MM.1S (cell line): ENCODE measurements around the gene HOXA2.

ENCODE experiments used
- DNase-seq: peaks from one replicate; pipeline ENCODE4 v3.0.0-alpha.2; 2015
- H2AFZ ChIP-seq: fragments of 300-600 bp; sonication (generic); 2 replicates; pipeline ENCODE4 v1.6.0; 2016; ENCODE audit warnings: antibody characterized with exemption, low read length
- H3F3A ChIP-seq: fragments of 300-600 bp; sonication (generic); 2 replicates; pipeline ENCODE4 v1.6.1; 2016; ENCODE audit warnings: mild to moderate bottlenecking, antibody characterized with exemption, low read length, moderate library complexity, mixed read lengths; ENCODE audit not compliant: insufficient read depth
- H3K27ac ChIP-seq: fragments of 300-600 bp; sonication (generic); 2 replicates; pipeline ENCODE4 v1.5.1; 2016; ENCODE audit warnings: mild to moderate bottlenecking, low read length
- H3K27me3 ChIP-seq: fragments of 300-600 bp; sonication (generic); replicated peaks from 2 replicates; pipeline ENCODE4 v1.6.0; 2016; ENCODE audit warnings: low read length; ENCODE audit not compliant: insufficient read depth
- H3K36me3 ChIP-seq: fragments of 300-600 bp; sonication (generic); replicated peaks from 2 replicates; pipeline ENCODE4 v1.6.1; 2016; ENCODE audit warnings: mild to moderate bottlenecking, low read length, mixed read lengths; ENCODE audit not compliant: insufficient read depth
- H3K4me1 ChIP-seq: fragments of 300-600 bp; sonication (generic); 2 replicates; pipeline ENCODE4 v1.6.1; 2016; ENCODE audit warnings: low read length, mixed read lengths
- H3K4me2 ChIP-seq: fragments of 300-600 bp; sonication (generic); 2 replicates; pipeline ENCODE4 v1.6.0; 2016; ENCODE audit warnings: low read depth, low read length
- H3K4me3 ChIP-seq: fragments of 300-600 bp; sonication (generic); 2 replicates; pipeline ENCODE4 v1.5.1; 2016; ENCODE audit warnings: low read length, mixed read lengths
- H3K79me2 ChIP-seq: fragments of 300-600 bp; sonication (generic); 2 replicates; pipeline ENCODE4 v1.6.1; 2016; ENCODE audit warnings: mixed run types, low read length, mixed read lengths
- H3K9ac ChIP-seq: fragments of 300-600 bp; sonication (generic); 2 replicates; pipeline ENCODE4 v1.6.1; 2016; ENCODE audit warnings: low read length, mixed read lengths
- H3K9me2 ChIP-seq: fragments of 300-600 bp; sonication (generic); replicated peaks from 2 replicates; pipeline ENCODE4 v1.6.1; 2016; ENCODE audit warnings: mild to moderate bottlenecking, low read length, mixed read lengths; ENCODE audit not compliant: insufficient read depth
- H3K9me3 ChIP-seq: fragments of 300-600 bp; sonication (generic); replicated peaks from 2 replicates; pipeline ENCODE4 v1.6.1; 2016; ENCODE audit warnings: mild to moderate bottlenecking, low read length, mixed read lengths; ENCODE audit not compliant: insufficient read depth
- H4K20me1 ChIP-seq: fragments of 300-600 bp; sonication (generic); 2 replicates; pipeline ENCODE4 v1.6.1; 2016; ENCODE audit warnings: mild to moderate bottlenecking, low read length, moderate library complexity, mixed read lengths; ENCODE audit not compliant: insufficient read depth
- EZH2 ChIP-seq: fragments of 300-600 bp; sonication (generic); optimal IDR thresholded peaks from 2 replicates; pipeline ENCODE3; 2017; ENCODE audit warnings: low read depth, mild to moderate bottlenecking, antibody characterized with exemption, low read length, mixed read lengths
- EZH2phosphoT487 ChIP-seq: fragments of 300-600 bp; sonication (generic); IDR thresholded peaks from 2 replicates; pipeline ENCODE4 v1.6.1; 2018; ENCODE audit warnings: antibody characterized with exemption, low read length
- TF ChIP-seq, protein P1 (sequence below): fragments of 300-600 bp; sonication (generic); IDR thresholded peaks from 2 replicates; pipeline ENCODE4 v1.5.1; 2016; ENCODE audit warnings: antibody characterized with exemption, low read length, mixed read lengths

The HOXA2 gene

GRCh38 chr7:27071622-27072390, 30.7 kb downstream of the HOXA2 start:
- Histone ChIP-seq H2AFZ (no peak overlapping the region), H4K20me1 (no peaks in the 10 kb centered on the region), H3K9me3 (no peaks in the 10 kb centered on the region), H3K9me2 (no peaks in the 10 kb centered on the region), H3K4me1 (no peaks in the 10 kb centered on the region), H3K27ac (no peak overlapping the region), H3K9ac (no peak overlapping the region), H3F3A (no peaks in the 10 kb centered on the region), H3K36me3 (no peaks in the 10 kb centered on the region), H3K27me3 (no peaks in the 10 kb centered on the region), H3K79me2 (no peaks in the 10 kb centered on the region), H3K4me3 (no peak overlapping the region), H3K4me2 (no peak overlapping the region)
- no peak for DNase-seq
- no peak for TF ChIP-seq EZH2
- TF ChIP-seq, protein P1, sequence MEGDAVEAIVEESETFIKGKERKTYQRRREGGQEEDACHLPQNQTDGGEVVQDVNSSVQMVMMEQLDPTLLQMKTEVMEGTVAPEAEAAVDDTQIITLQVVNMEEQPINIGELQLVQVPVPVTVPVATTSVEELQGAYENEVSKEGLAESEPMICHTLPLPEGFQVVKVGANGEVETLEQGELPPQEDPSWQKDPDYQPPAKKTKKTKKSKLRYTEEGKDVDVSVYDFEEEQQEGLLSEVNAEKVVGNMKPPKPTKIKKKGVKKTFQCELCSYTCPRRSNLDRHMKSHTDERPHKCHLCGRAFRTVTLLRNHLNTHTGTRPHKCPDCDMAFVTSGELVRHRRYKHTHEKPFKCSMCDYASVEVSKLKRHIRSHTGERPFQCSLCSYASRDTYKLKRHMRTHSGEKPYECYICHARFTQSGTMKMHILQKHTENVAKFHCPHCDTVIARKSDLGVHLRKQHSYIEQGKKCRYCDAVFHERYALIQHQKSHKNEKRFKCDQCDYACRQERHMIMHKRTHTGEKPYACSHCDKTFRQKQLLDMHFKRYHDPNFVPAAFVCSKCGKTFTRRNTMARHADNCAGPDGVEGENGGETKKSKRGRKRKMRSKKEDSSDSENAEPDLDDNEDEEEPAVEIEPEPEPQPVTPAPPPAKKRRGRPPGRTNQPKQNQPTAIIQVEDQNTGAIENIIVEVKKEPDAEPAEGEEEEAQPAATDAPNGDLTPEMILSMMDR, result no peak
- no peak for TF ChIP-seq EZH2phosphoT487

GRCh38 chr7:27068259-27068658, 34.2 kb downstream of the HOXA2 start:
- Histone ChIP-seq H3K4me1 (no peaks in the 10 kb centered on the region), H3F3A (no peaks in the 10 kb centered on the region), H3K9me2 (no peaks in the 10 kb centered on the region), H3K27me3 (no peaks in the 10 kb centered on the region), H3K9me3 (no peaks in the 10 kb centered on the region), H3K4me3 (no peak overlapping the region), H3K4me2 (no peak overlapping the region), H3K36me3 (no peaks in the 10 kb centered on the region), H2AFZ (no peak overlapping the region), H3K27ac (no peak overlapping the region), H3K79me2 (no peaks in the 10 kb centered on the region), H4K20me1 (no peaks in the 10 kb centered on the region), H3K9ac (no peak overlapping the region)
- TF ChIP-seq EZH2, result no peak
- TF ChIP-seq, protein P1, result no peak
- DNase-seq, result no peak

GRCh38 chr7:27066148-27066547, 36.3 kb downstream of the HOXA2 start:
- no peaks in the 10 kb centered on the region for H3K9me3 ChIP-seq
- no peaks in the 10 kb centered on the region for H3F3A ChIP-seq
- no peaks in the 10 kb centered on the region for H3K36me3 ChIP-seq
- H3K4me1 ChIP-seq, result no peaks in the 10 kb centered on the region
- H3K4me2 ChIP-seq, result no peak overlapping the region
- no peaks in the 10 kb centered on the region for H3K9me2 ChIP-seq
- H4K20me1 ChIP-seq, result no peaks in the 10 kb centered on the region
- no peaks in the 10 kb centered on the region for H3K27me3 ChIP-seq
- no peak for TF ChIP-seq EZH2phosphoT487
- TF ChIP-seq EZH2, result no peak
- TF ChIP-seq, protein P1, result no peak
- H3K27ac ChIP-seq, result no peak overlapping the region
- no peaks in the 10 kb centered on the region for H3K79me2 ChIP-seq
- no peak overlapping the region for H2AFZ ChIP-seq
- H3K9ac ChIP-seq, result no peak overlapping the region
- H3K4me3 ChIP-seq, result no peak overlapping the region
- no peak for DNase-seq
